HUDEP-2 (cell line): Measurements from ENCODE around the gene WDR83.
"Not testable (repeated sequence)": the region's sequence is repeated elsewhere in the genome, so short reads cannot be mapped to it uniquely, and the experiment has no call there.

ENCODE experiments used
- DNase-seq, 76 experiments: peaks; one replicate each; lab custom pipeline; 2025; ENCODE audit not compliant: unreplicated experiment in 76 of 76; lab: John Stamatoyannopoulos, UW

Gene WDR83, protein sequence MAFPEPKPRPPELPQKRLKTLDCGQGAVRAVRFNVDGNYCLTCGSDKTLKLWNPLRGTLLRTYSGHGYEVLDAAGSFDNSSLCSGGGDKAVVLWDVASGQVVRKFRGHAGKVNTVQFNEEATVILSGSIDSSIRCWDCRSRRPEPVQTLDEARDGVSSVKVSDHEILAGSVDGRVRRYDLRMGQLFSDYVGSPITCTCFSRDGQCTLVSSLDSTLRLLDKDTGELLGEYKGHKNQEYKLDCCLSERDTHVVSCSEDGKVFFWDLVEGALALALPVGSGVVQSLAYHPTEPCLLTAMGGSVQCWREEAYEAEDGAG

GRCh38 chr19:12666265-12667048 lies at the start of gene WDR83, which contains the start of gene MAN2B1:
Gene WDR83 (plus strand): TSS chr19:12666807. CDS start chr19:12669791, 2,984 bp downstream.
Gene MAN2B1 (minus strand): TSS chr19:12666742. CDS start chr19:12666701, 41 bp downstream.
- DNase-seq: peak in 65 of 76 experiments; percentile 3 to 84 (median 65)

DNA sequence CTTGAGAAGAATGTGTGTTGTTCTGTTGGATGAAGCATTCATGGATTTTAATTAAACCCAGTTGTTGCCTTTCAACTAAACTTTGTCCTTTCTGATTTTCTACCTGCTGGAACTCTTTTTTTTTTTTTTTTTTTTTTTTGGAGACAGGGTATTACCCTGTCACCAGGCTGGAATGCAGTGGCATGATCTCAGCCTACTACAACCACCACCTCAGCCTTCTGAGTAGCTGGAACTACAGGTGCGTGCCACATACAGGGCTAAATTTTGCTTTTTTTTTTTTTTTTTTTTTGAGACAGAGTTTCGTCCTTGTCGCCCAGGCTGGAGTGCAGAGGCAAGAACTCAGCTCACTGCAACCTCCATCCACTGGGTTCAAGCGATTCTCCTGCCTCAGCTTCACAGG lies 49.0 kb upstream of the WDR83 start:
- no peak for DNase-seq

- DNase-seq: not testable (repeated sequence)
Observed at GRCh38 chr19:12621253-12622024, 45.2 kb upstream of the WDR83 start.

- DNase-seq: no peak
Observed at GRCh38 chr19:12623361-12624031, 43.1 kb upstream of the WDR83 start.

- DNase-seq: no peak
Observed at GRCh38 chr19:12626958-12627357, 39.6 kb upstream of the WDR83 start.

DNA sequence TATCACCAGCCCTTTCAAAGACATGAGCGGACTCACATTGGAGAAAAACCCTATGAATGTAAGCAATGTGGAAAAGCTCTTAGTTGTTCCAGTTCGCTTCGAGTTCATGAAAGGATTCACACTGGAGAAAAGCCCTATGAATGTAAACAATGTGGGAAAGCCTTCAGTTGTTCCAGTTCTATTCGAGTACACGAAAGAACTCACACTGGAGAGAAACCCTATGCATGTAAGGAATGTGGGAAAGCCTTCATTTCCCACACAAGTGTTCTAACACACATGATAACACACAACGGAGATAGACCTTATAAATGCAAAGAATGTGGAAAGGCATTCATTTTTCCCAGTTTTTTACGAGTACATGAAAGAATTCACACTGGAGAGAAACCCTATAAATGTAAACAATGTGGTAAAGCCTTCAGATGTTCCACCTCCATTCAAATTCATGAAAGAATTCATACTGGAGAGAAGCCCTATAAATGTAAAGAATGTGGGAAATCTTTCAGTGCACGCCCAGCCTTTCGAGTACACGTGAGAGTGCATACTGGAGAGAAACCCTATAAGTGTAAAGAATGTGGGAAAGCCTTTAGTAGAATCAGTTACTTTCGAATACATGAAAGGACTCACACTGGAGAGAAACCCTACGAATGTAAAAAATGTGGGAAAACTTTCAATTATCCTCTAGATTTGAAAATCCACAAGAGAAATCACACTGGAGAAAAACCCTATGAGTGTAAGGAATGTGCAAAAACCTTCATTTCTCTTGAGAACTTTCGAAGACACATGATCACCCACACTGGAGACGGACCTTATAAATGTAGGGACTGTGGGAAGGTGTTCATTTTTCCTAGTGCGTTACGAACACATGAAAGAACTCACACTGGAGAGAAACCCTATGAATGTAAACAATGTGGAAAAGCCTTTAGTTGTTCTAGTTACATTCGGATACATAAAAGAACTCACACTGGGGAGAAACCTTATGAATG lies 38.3 kb upstream of the WDR83 start:
- DNase-seq: no peak

DNA sequence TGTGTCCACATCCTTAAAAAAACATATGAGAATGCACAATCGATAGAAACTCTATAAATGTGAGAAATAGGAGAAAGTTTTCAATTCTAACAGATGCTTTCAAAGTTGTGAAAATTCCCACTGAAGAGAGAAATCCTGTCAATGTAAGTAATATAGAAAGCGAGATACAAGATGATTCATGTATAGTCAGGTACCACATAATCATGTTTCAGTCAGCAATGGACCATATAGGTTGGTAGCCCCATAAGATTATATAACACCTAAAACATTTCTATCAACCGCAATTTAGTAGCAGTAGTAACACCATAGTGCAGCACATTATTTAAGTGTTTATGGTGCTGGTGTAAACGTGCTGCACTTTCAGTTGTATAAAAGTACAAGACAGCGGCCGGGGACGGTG lies 37.4 kb upstream of the WDR83 start:
- DNase-seq: no peak

DNA sequence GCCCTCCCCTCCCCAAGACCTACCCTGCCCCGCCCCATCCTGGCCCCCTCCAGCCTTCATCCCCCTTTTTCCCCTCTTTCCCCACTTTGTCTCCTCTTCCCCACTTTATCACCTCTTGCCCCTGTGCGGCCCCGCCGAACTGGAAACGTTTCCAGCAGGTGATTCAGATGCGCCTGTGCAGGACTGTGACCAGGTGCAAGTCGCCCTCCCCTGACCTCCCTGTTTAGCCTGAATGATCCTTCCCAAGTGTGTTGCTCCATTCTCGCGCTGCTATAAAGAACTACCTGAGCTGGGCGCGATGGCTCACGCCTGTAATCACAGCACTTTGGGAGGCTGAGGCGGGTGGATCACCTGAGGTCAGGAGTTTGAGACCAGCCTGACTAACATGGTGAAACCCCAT lies 30.0 kb upstream of the WDR83 start:
- DNase-seq: no peak

- no peak for DNase-seq
Observed at GRCh38 chr19:12638611-12639182, 27.9 kb upstream of the WDR83 start.

DNA sequence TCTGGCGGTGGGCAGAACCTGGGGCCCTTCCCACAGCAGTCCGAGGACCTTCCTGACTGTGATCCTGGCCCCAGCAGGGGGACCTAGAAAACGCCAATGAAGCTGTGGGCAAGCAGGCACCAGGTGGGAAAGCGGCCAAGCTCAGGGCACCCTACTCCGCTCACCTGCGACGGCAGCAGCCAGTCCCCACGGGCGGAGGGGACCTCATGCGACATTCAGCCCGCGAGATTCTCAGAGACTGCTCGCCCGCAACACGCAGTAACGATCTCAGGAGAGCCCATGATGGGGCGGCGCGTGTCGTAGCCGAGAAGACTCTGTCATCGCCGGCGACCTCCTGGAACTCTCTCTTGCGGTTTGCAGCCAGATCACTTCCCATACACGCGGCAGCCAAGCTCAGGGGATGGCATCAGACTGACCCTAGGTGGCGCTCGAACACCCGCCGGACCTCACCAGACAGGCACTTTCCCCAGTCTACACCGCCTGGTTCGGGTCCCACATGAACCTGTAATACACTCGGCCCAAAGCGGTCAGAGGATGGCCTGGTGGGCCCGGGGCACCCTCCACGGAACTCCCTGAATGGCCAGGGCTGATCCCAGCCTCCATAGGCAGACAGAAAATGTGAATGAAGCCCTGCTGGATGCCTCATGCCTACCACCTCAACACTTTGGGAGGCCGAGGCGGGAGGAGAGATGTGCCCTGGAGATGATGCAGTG lies 26.6 kb upstream of the WDR83 start:
- DNase-seq: peak in 67 of 76 experiments; percentile 25 to 86 (median 68)

- DNase-seq: no peak
Observed at GRCh38 chr19:12641456-12641855, 25.2 kb upstream of the WDR83 start.

DNA sequence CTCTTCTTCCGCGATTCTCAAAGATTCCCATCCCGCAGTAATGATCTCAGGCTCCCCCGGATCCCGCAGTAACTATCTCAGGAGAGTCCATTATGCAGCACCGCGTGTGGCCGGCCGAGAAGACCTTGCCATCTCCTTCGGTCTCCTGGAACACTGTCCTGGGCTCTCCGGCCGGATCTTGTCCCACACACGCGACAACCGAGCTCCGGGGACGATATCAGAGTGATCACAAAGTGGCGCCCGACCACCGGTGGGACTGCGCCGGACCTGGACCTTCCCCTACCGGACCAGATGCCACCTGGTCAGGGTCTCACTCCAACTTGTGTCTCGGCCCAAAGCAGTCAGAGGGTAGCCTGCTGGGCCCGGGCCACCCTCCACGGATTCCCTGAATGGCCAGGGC lies 24.1 kb upstream of the WDR83 start:
- DNase-seq: no peak

DNA sequence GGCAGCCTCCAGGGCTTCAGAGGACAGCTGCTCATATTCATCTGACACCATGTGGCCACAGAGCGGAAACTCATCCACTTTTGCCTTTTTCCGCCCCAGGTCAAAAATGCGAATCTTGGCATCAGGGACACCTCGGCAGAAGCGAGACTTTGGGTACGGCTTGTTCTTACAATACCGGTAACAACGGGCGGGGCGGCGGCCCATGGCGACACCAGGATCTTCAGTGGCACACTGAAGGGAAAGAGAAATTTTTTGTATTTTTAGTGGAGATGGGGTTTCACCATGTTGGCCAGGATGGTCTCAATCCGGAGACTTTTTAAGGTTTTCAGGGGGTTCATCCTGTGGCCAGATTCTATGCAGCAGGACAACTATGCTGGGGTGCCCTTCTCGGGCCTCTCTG lies 22.9 kb upstream of the WDR83 start:
- not testable (repeated sequence) for DNase-seq

- DNase-seq: no peak
Observed at GRCh38 chr19:12646551-12646950, 20.1 kb upstream of the WDR83 start.

- DNase-seq: no peak
Observed at GRCh38 chr19:12647047-12647446, 19.6 kb upstream of the WDR83 start.

DNA sequence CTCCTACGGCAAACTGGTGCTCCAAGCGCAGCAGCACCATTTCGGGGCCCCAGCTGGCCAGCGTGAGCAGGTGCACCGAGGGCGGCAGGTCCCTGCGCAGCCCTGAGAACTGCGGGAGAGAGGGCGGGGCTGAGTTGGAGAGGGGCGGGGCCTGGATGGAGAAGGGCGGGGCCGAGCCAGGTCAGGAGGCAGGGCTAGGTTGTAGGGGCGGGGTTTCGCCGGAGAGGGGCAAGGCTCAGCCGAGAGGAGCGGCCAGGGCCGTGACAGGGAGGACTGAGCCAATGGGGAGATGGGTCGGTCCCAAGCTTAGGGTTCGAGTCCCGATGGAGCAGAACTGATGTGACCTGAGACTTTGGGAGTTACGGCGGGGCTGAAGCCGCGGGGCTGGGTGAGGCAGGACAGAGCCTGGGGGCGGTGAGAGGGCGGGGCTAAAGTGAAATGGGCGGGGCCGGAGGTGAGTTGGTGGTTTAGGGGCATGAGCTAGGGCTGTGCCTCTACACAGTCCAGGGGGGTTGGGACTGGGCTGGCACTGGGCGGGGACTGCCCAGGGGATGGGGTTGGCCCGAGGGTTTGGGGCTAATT lies 19.0 kb upstream of the WDR83 start:
- peak in 24 of 76 experiments; percentile 11 to 63 (median 22) for DNase-seq

- no peak for DNase-seq
Observed at GRCh38 chr19:12648088-12648487, 18.5 kb upstream of the WDR83 start.

- DNase-seq: no peak
Observed at GRCh38 chr19:12649941-12650340, 16.7 kb upstream of the WDR83 start.
